Loucy (cell line): Measurements from ENCODE around the gene RBP3.

Experiments
- H2AFZ ChIP-seq: fragments of 200-600 bp; sonication (generic); 2 replicates; pipeline ENCODE4 v1.6.0; 2016; ENCODE audit warnings: antibody characterized with exemption, mild to moderate bottlenecking, low read length, moderate library complexity
- H3F3A ChIP-seq: fragments of 200-600 bp; 2 replicates; pipeline ENCODE4 v1.6.0; 2016; ENCODE audit warnings: antibody characterized with exemption, low read depth, mild to moderate bottlenecking
- H3K27me3 ChIP-seq: fragments of 200-600 bp; sonication (generic); 2 replicates; pipeline ENCODE4 v1.6.1; 2014; ENCODE audit warnings: low read length, mild to moderate bottlenecking; ENCODE audit not compliant: insufficient read depth, poor library complexity, severe bottlenecking
- H3K36me3 ChIP-seq: fragments of 200-600 bp; sonication (generic); 2 replicates; pipeline ENCODE4 v1.6.1; 2016; ENCODE audit warnings: low read length; ENCODE audit not compliant: insufficient read depth
- H3K4me1 ChIP-seq: fragments of 200-600 bp; sonication (generic); 2 replicates; pipeline ENCODE4 v1.5.1; 2014; ENCODE audit warnings: low read length, mild to moderate bottlenecking; ENCODE audit not compliant: insufficient read depth, poor library complexity, severe bottlenecking
- H3K4me2 ChIP-seq: fragments of 200-600 bp; sonication (generic); 2 replicates; pipeline ENCODE4 v1.6.0; 2014; ENCODE audit warnings: antibody characterized with exemption, low read length, low read depth, mild to moderate bottlenecking; ENCODE audit not compliant: poor library complexity, severe bottlenecking
- H3K4me3 ChIP-seq: fragments of 200-600 bp; sonication (generic); 2 replicates; pipeline ENCODE4 v1.5.1; 2014; ENCODE audit warnings: low read length, mild to moderate bottlenecking, mixed read lengths; ENCODE audit not compliant: poor library complexity, severe bottlenecking
- H3K79me2 ChIP-seq: fragments of 200-600 bp; sonication (generic); 2 replicates; pipeline ENCODE4 v1.6.1; 2014; ENCODE audit warnings: low read length; ENCODE audit not compliant: insufficient read depth
- H3K9ac ChIP-seq: fragments of 200-600 bp; sonication (generic); 2 replicates; pipeline ENCODE4 v1.6.0; 2014; ENCODE audit warnings: mild to moderate bottlenecking, low read depth, low read length, moderate library complexity; ENCODE audit not compliant: poor library complexity, severe bottlenecking
- H3K9me2 ChIP-seq: fragments of 200-600 bp; sonication (generic); replicated peaks from 2 replicates; pipeline ENCODE4 v1.6.1; 2016; ENCODE audit warnings: low read depth, low read length, mixed read lengths
- H3K9me3 ChIP-seq: fragments of 200-600 bp; sonication (generic); 2 replicates; pipeline ENCODE4 v1.6.1; 2014; ENCODE audit warnings: mild to moderate bottlenecking, antibody characterized with exemption, low read length, low read depth; ENCODE audit not compliant: insufficient read depth
- H4K20me1 ChIP-seq: fragments of 200-600 bp; sonication (generic); 2 replicates; pipeline ENCODE4 v1.6.0; 2014; ENCODE audit warnings: antibody characterized with exemption, low read length, mild to moderate bottlenecking; ENCODE audit not compliant: insufficient read depth, poor library complexity, severe bottlenecking
- EZH2phosphoT487 ChIP-seq: fragments of 200-600 bp; IDR thresholded peaks from 2 replicates; pipeline ENCODE4 v1.6.1; 2018; ENCODE audit warnings: antibody characterized with exemption, mild to moderate bottlenecking, moderate library complexity, borderline replicate concordance
- TF ChIP-seq, protein P1 (sequence below): fragments of 200-600 bp; sonication (generic); conservative IDR thresholded peaks from 2 replicates; pipeline ENCODE4 v1.5.1; 2014; ENCODE audit warnings: mild to moderate bottlenecking, antibody characterized with exemption, low read length

RBP3 gene

DNA sequence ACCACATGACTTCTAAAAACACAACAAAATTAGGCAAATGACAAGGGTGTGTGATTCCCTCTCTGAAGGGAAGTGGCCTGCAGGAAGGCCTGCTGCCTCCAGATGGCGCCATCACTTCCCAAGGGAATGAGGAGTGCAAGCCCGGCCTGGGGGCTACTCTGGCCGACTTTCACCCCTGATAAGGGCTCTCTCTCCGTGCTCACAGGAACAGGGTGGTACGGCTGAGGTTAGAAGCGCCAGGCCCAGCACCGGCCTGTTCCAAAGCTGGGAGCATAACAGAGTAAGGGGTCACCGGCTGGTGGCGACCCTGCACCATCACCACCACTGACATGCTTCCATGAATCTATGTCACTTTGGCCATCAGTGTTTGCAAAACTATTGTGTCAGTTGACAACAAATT is 13.1 kb downstream of the RBP3 start:
- H3K4me3 ChIP-seq: no peak overlapping the region
- no peaks in the 10 kb centered on the region for H3K9me2 ChIP-seq
- H3K36me3 ChIP-seq: no peaks in the 10 kb centered on the region
- no peak overlapping the region for H3K9ac ChIP-seq
- H3K27me3 ChIP-seq: no peaks in the 10 kb centered on the region
- H3K79me2 ChIP-seq: no peaks in the 10 kb centered on the region
- no peaks in the 10 kb centered on the region for H4K20me1 ChIP-seq
- no peak overlapping the region for H3K4me2 ChIP-seq
- no peaks in the 10 kb centered on the region for H3F3A ChIP-seq
- no peaks in the 10 kb centered on the region for H3K9me3 ChIP-seq
- H2AFZ ChIP-seq: peak overlapping the region; percentile 21; the same call in 1 of the 2 replicates
- H3K4me1 ChIP-seq: no peaks in the 10 kb centered on the region
- no peak for TF ChIP-seq EZH2phosphoT487
- TF ChIP-seq, protein P1, sequence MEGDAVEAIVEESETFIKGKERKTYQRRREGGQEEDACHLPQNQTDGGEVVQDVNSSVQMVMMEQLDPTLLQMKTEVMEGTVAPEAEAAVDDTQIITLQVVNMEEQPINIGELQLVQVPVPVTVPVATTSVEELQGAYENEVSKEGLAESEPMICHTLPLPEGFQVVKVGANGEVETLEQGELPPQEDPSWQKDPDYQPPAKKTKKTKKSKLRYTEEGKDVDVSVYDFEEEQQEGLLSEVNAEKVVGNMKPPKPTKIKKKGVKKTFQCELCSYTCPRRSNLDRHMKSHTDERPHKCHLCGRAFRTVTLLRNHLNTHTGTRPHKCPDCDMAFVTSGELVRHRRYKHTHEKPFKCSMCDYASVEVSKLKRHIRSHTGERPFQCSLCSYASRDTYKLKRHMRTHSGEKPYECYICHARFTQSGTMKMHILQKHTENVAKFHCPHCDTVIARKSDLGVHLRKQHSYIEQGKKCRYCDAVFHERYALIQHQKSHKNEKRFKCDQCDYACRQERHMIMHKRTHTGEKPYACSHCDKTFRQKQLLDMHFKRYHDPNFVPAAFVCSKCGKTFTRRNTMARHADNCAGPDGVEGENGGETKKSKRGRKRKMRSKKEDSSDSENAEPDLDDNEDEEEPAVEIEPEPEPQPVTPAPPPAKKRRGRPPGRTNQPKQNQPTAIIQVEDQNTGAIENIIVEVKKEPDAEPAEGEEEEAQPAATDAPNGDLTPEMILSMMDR: peak; percentile 97

DNA sequence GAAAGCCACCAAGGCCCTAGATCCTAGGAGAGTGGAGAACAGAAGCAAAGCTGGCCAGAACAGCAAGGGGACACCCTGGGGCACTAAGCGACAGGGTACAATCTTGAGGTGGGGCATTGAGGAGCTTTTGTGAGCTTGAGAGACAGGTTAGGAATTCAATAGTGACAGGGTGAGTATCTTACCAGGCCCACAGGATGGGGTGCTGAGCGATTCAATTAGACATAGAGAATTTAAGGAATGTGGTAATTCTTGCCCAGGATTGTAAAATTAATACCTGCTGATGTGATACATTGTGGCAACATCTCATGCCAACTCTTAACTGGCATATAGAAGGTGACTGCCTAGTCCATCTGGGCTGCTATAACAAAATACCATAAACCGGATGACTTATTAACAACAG is 14.0 kb downstream of the RBP3 start:
- TF ChIP-seq EZH2phosphoT487: no peak
- TF ChIP-seq, protein P1: no peak
- Histone ChIP-seq H3K27me3 (no peaks in the 10 kb centered on the region), H4K20me1 (no peaks in the 10 kb centered on the region), H3K9ac (no peak overlapping the region), H3F3A (no peaks in the 10 kb centered on the region), H3K9me2 (no peaks in the 10 kb centered on the region), H3K36me3 (no peaks in the 10 kb centered on the region), H3K4me3 (no peak overlapping the region), H3K4me1 (no peaks in the 10 kb centered on the region), H2AFZ (no peak overlapping the region), H3K79me2 (no peaks in the 10 kb centered on the region), H3K9me3 (no peaks in the 10 kb centered on the region), H3K4me2 (no peak overlapping the region)

DNA sequence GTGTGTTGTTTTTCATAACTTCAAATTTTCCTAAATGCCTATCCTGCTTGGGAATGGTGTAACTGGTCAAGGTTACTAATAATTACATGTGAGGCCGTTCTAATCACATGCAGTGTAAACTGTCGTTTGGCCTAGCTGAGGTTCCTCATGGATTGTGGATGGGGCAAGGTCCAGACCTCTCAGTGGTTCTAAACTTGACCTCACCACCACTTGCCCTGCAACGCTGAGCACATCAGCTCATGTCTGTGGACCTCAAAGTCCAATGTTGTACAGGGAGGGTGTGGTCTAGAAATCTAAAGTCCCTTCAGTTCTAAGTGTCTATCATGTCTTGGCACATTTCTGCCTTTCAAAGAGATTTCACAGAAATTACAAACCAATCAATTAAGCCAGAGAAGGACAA is 15.6 kb downstream of the RBP3 start:
- H4K20me1 ChIP-seq: no peaks in the 10 kb centered on the region
- TF ChIP-seq, protein P1: no peak
- TF ChIP-seq EZH2phosphoT487: no peak
- H2AFZ ChIP-seq: no peak overlapping the region
- H3K36me3 ChIP-seq: no peaks in the 10 kb centered on the region
- H3K9me3 ChIP-seq: no peaks in the 10 kb centered on the region
- no peaks in the 10 kb centered on the region for H3K4me1 ChIP-seq
- no peaks in the 10 kb centered on the region for H3K27me3 ChIP-seq
- no peaks in the 10 kb centered on the region for H3F3A ChIP-seq
- H3K4me3 ChIP-seq: no peak overlapping the region
- no peak overlapping the region for H3K9ac ChIP-seq
- no peak overlapping the region for H3K4me2 ChIP-seq
- H3K79me2 ChIP-seq: no peaks in the 10 kb centered on the region
- H3K9me2 ChIP-seq: no peaks in the 10 kb centered on the region
